Activated CD4-positive, alpha-beta T cell treated with anti-CD3 and anti-CD28 coated beads for 48 hours (primary cell): ENCODE measurements around the gene CD300LF.

ENCODE experiments used
- DNase-seq: peaks from one replicate; pipeline ENCODE4 v3.0.0-alpha.2; 2020

Gene CD300LF

GRCh38 chr17:74729368-74729767 lies 16.6 kb upstream of the CD300LF start:
- DNase-seq = no peak

GRCh38 chr17:74728702-74729075 lies 16.0 kb upstream of the CD300LF start:
- DNase-seq = no peak

- no peak for DNase-seq
Observed at GRCh38 chr17:74728033-74728701, 15.4 kb upstream of the CD300LF start.

GRCh38 chr17:74725111-74725510 lies 12.4 kb upstream of the CD300LF start:
- no peak for DNase-seq

- no peak for DNase-seq
Observed at GRCh38 chr17:74723891-74724290, 11.2 kb upstream of the CD300LF start.

GRCh38 chr17:74722782-74723181 lies 10.1 kb upstream of the CD300LF start:
- DNase-seq = no peak

GRCh38 chr17:74720506-74720905 lies 7.8 kb upstream of the CD300LF start:
- DNase-seq = no peak

GRCh38 chr17:74715144-74715543 lies 2.4 kb upstream of the CD300LF start:
- no peak for DNase-seq

GRCh38 chr17:74713171-74713755 lies 540 bp upstream of the CD300LF start:
- no peak for DNase-seq

- DNase-seq = no peak
Observed at GRCh38 chr17:74712301-74712700, 422 bp downstream of the CD300LF start.

GRCh38 chr17:74711058-74711824 lies 1.5 kb downstream of the CD300LF start:
- DNase-seq = no peak

- DNase-seq = no peak
Observed at GRCh38 chr17:74704544-74704943, 8.2 kb downstream of the CD300LF start.

GRCh38 chr17:74703311-74703710 lies 9.4 kb downstream of the CD300LF start:
- DNase-seq = no peak

- DNase-seq = no peak
Observed at GRCh38 chr17:74702116-74702871, 10.4 kb downstream of the CD300LF start.

GRCh38 chr17:74699236-74699635 lies 13.5 kb downstream of the CD300LF start:
- DNase-seq = no peak

GRCh38 chr17:74698069-74698468 lies 14.7 kb downstream of the CD300LF start:
- DNase-seq = no peak

GRCh38 chr17:74697515-74697914 lies 15.2 kb downstream of the CD300LF start:
- DNase-seq = no peak

GRCh38 chr17:74695629-74696028 lies 17.1 kb downstream of the CD300LF start:
- DNase-seq = no peak

GRCh38 chr17:74694081-74694480 lies 18.6 kb downstream of the CD300LF start:
- DNase-seq = no peak

GRCh38 chr17:74691151-74691550 lies 21.6 kb downstream of the CD300LF start:
- no peak for DNase-seq

- DNase-seq = no peak
Observed at GRCh38 chr17:74690409-74690825, 22.3 kb downstream of the CD300LF start.

- DNase-seq = no peak
Observed at GRCh38 chr17:74687886-74688285, 24.8 kb downstream of the CD300LF start.

GRCh38 chr17:74686761-74687160 lies 26.0 kb downstream of the CD300LF start:
- no peak for DNase-seq
